ENCODE results near the gene GNAL.

Gene GNAL

DNA sequence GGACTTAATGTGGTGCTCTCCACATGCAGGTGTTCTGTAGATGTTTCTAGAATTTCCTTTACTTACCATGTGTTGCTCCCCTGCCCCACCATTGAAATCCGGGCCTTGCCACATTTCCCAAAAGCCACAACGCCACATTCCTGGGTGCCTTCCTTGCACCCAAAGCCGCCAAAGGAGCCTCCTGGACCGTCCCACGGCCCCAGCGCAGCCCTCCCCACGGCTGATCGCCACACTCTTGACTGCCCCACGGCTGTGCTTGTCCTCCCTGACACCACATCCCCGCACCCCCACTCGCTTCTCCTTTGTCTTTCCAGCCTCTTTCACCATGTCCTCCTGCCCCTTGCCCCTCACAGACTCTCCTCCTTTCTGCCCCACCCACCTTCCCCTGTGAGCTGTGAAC is 121.9 kb downstream of the GNAL start:
- no peaks in the 10 kb centered on the region for H3K27me3 ChIP-seq (ENCODE audit: control insufficient read depth, low read length)
- no peaks in the 10 kb centered on the region for H4K20me1 ChIP-seq (ENCODE audit: control insufficient read depth, insufficient read depth, low read depth, low read length)
- H3K9me2 ChIP-seq (replicated peaks; ENCODE audit: control insufficient read depth, low read length) = no peaks in the 10 kb centered on the region
- no peaks in the 10 kb centered on the region for H3K9me3 ChIP-seq (ENCODE audit: control insufficient read depth, insufficient read depth, low read length)
- no peaks in the 10 kb centered on the region for H3K36me3 ChIP-seq (ENCODE audit: control insufficient read depth, low read length)
- H3K27ac ChIP-seq (ENCODE audit: low read depth, low read length) = no peak overlapping the region
- no peak overlapping the region for H3K4me3 ChIP-seq (ENCODE audit: low read length)
- H3K4me1 ChIP-seq (ENCODE audit: control insufficient read depth, low read length) = no peaks in the 10 kb centered on the region
- no peak for TF ChIP-seq EZH2phosphoT487 (IDR thresholded peaks at IDR 0.05; ENCODE audit: borderline replicate concordance, low read length)
- TF ChIP-seq, protein P1, sequence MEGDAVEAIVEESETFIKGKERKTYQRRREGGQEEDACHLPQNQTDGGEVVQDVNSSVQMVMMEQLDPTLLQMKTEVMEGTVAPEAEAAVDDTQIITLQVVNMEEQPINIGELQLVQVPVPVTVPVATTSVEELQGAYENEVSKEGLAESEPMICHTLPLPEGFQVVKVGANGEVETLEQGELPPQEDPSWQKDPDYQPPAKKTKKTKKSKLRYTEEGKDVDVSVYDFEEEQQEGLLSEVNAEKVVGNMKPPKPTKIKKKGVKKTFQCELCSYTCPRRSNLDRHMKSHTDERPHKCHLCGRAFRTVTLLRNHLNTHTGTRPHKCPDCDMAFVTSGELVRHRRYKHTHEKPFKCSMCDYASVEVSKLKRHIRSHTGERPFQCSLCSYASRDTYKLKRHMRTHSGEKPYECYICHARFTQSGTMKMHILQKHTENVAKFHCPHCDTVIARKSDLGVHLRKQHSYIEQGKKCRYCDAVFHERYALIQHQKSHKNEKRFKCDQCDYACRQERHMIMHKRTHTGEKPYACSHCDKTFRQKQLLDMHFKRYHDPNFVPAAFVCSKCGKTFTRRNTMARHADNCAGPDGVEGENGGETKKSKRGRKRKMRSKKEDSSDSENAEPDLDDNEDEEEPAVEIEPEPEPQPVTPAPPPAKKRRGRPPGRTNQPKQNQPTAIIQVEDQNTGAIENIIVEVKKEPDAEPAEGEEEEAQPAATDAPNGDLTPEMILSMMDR (IDR thresholded peaks at IDR 0.05; ENCODE audit: low read depth, low read length, poor library complexity, severe bottlenecking) = no peak
- H3K4me2 ChIP-seq (ENCODE audit: low read length) = no peak overlapping the region
- H3K79me2 ChIP-seq (ENCODE audit: control insufficient read depth, low read length) = no peaks in the 10 kb centered on the region
- no peaks in the 10 kb centered on the region for H3F3A ChIP-seq (ENCODE audit: control insufficient read depth, insufficient read depth)

- no peak overlapping the region for H3K4me2 ChIP-seq (ENCODE audit: low read length)
- no peaks in the 10 kb centered on the region for H3K79me2 ChIP-seq (ENCODE audit: control insufficient read depth, low read length)
- no peaks in the 10 kb centered on the region for H3F3A ChIP-seq (ENCODE audit: control insufficient read depth, insufficient read depth)
- no peaks in the 10 kb centered on the region for H3K9me3 ChIP-seq (ENCODE audit: control insufficient read depth, insufficient read depth, low read length)
- H3K36me3 ChIP-seq (ENCODE audit: control insufficient read depth, low read length) = no peaks in the 10 kb centered on the region
- H3K4me3 ChIP-seq (ENCODE audit: low read length) = no peak overlapping the region
- H4K20me1 ChIP-seq (ENCODE audit: control insufficient read depth, insufficient read depth, low read depth, low read length) = no peaks in the 10 kb centered on the region
- no peaks in the 10 kb centered on the region for H3K9me2 ChIP-seq (replicated peaks; ENCODE audit: control insufficient read depth, low read length)
- TF ChIP-seq, protein P1 (IDR thresholded peaks at IDR 0.05; ENCODE audit: low read depth, low read length, poor library complexity, severe bottlenecking) = no peak
- no peak for TF ChIP-seq EZH2phosphoT487 (IDR thresholded peaks at IDR 0.05; ENCODE audit: borderline replicate concordance, low read length)
- H3K4me1 ChIP-seq (ENCODE audit: control insufficient read depth, low read length) = no peaks in the 10 kb centered on the region
- no peaks in the 10 kb centered on the region for H3K27me3 ChIP-seq (ENCODE audit: control insufficient read depth, low read length)
- no peak overlapping the region for H3K27ac ChIP-seq (ENCODE audit: low read depth, low read length)
Measured at GRCh38 chr18:11817229-11817628, 128.2 kb downstream of the GNAL start.

GRCh38 chr18:11818486-11819203 is 129.6 kb downstream of the GNAL start:
- Histone ChIP-seq H3K36me3 (ENCODE audit: control insufficient read depth, low read length) (no peaks in the 10 kb centered on the region), H3F3A (ENCODE audit: control insufficient read depth, insufficient read depth) (no peaks in the 10 kb centered on the region), H3K9me2 (replicated peaks; ENCODE audit: control insufficient read depth, low read length) (no peaks in the 10 kb centered on the region), H3K4me3 (ENCODE audit: low read length) (no peak overlapping the region), H3K27me3 (ENCODE audit: control insufficient read depth, low read length) (no peaks in the 10 kb centered on the region), H3K79me2 (ENCODE audit: control insufficient read depth, low read length) (no peaks in the 10 kb centered on the region), H3K4me2 (ENCODE audit: low read length) (no peak overlapping the region), H3K9me3 (ENCODE audit: control insufficient read depth, insufficient read depth, low read length) (no peaks in the 10 kb centered on the region), H4K20me1 (ENCODE audit: control insufficient read depth, insufficient read depth, low read depth, low read length) (no peaks in the 10 kb centered on the region), H3K27ac (ENCODE audit: low read depth, low read length) (no peak overlapping the region), H3K4me1 (ENCODE audit: control insufficient read depth, low read length) (no peaks in the 10 kb centered on the region)
- no peak for TF ChIP-seq EZH2phosphoT487 (IDR thresholded peaks at IDR 0.05; ENCODE audit: borderline replicate concordance, low read length)
- TF ChIP-seq, protein P1 (IDR thresholded peaks at IDR 0.05; ENCODE audit: low read depth, low read length, poor library complexity, severe bottlenecking) = no peak

All from DOHH2 (cell line).